Prostate gland (tissue), 2 donors: ENCODE results near the gene TMEM198.

Experiments
- POLR2A ChIP-seq: fragments of 450-650 bp; IDR thresholded peaks from one replicate; pipeline ENCODE4 v1.6.1; 2016; ENCODE audit warnings: antibody characterized with exemption, mild to moderate bottlenecking
- TF ChIP-seq, protein P1 (sequence below), 4 experiments: fragments of 200-600 bp in 2 of 4; fragments of 450-650 bp in 2 of 4; sonication (generic) in 2 of 4; IDR thresholded peaks; 1 replicate in 3 of 4; 2 replicates in 1 of 4; pipeline ENCODE4 v1.5.1; 2016 to 2019; ENCODE audit warnings: antibody characterized with exemption in 4 of 4, mild to moderate bottlenecking in 2 of 4, moderate library complexity in 2 of 4

DNA sequence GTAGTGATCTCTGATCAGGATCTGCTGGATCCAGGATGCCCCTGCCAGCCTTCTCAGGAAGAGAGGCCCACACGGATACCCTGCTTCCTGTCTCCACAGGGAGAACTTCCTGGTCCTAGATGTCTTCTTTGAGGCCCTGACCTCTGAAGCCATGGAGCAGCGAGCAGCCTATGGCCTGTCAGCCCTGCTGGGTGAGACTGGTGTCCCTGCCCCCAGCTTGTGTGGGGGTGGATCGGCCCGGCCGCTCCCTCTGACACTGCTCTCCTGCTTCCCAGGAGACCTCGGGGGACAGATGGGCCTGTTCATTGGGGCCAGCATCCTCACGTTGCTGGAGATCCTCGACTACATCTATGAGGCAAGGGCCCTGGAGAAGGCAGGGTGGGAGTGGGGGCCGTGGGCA is 6.9 kb upstream of the TMEM198 start:
- TF ChIP-seq, protein P1, sequence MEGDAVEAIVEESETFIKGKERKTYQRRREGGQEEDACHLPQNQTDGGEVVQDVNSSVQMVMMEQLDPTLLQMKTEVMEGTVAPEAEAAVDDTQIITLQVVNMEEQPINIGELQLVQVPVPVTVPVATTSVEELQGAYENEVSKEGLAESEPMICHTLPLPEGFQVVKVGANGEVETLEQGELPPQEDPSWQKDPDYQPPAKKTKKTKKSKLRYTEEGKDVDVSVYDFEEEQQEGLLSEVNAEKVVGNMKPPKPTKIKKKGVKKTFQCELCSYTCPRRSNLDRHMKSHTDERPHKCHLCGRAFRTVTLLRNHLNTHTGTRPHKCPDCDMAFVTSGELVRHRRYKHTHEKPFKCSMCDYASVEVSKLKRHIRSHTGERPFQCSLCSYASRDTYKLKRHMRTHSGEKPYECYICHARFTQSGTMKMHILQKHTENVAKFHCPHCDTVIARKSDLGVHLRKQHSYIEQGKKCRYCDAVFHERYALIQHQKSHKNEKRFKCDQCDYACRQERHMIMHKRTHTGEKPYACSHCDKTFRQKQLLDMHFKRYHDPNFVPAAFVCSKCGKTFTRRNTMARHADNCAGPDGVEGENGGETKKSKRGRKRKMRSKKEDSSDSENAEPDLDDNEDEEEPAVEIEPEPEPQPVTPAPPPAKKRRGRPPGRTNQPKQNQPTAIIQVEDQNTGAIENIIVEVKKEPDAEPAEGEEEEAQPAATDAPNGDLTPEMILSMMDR (IDR thresholded peaks at IDR 0.05) = no peak
- no peak for TF ChIP-seq POLR2A
